ENCODE data around the gene LRRFIP1. TPM values are rescaled to one million over a fixed set of nuclear protein-coding genes. Genes with fewer than 3 reads are reported as not detected.

The LRRFIP1 gene
- total RNA-seq, 4 donors from 2014 or later: 98.5 to 147 (median 122) TPM

GRCh38 chr2:237708491-237708890, 81.1 kb downstream of the LRRFIP1 start:
- in situ Hi-C loops (cut with MboI; ENCODE audit: low pct_ligation_motif_present in 1 of 4, low pct_unique_long_range_greater_than_20kb in 1 of 4, low sequenced_read_pairs in 3 of 4) (no loop called here), intact Hi-C loops (cut with DNase I; ENCODE audit: low total_unique reads) (no loop called here)
- TF ChIP-seq EP300 (IDR thresholded peaks at IDR 0.05; ENCODE audit: low read depth) (no peak), POLR2AphosphoS5 (IDR thresholded peaks at IDR 0.05) (no peak), POLR2A (IDR thresholded peaks at IDR 0.05) (no peak), CTCF (IDR thresholded peaks at IDR 0.05) (no peak)
- Histone ChIP-seq H3K4me3 (no peak overlapping the region), H3K4me1 (peaks cover 28 to 42% (median 33%) of the 10 kb centered on the region in 4 donors), H3K36me3 (peaks cover 0 to 14% (median 0%) of the 10 kb centered on the region in 4 donors), H3K27ac (peak overlapping the region; percentile 97 to 100 (median 98)), H3K9me3 (no peaks in the 10 kb centered on the region), H3K27me3 (no peaks in the 10 kb centered on the region)
- no peak for DNase-seq
- 86 to 97% methylated on average over 7 to 27 of the region's 27 CpGs for WGBS, 2 donors (ENCODE audit: low coverage in 1 of 2)

GRCh38 chr2:237708961-237709360, 81.6 kb downstream of the LRRFIP1 start:
- Histone ChIP-seq H3K4me1 (peaks cover 23 to 42% (median 29%) of the 10 kb centered on the region in 4 donors), H3K4me3 (no peak overlapping the region), H3K27me3 (no peaks in the 10 kb centered on the region), H3K27ac (peak overlapping the region; percentile 97 to 100 (median 98)), H3K36me3 (peaks cover 0 to 14% (median 0%) of the 10 kb centered on the region in 4 donors), H3K9me3 (no peaks in the 10 kb centered on the region)
- intact Hi-C loops (cut with DNase I; ENCODE audit: low total_unique reads) (no loop called here), in situ Hi-C loops (cut with MboI; ENCODE audit: low pct_ligation_motif_present in 1 of 4, low pct_unique_long_range_greater_than_20kb in 1 of 4, low sequenced_read_pairs in 3 of 4) (no loop called here)
- TF ChIP-seq POLR2AphosphoS5 (IDR thresholded peaks at IDR 0.05): no peak
- TF ChIP-seq POLR2A (IDR thresholded peaks at IDR 0.05): no peak
- TF ChIP-seq CTCF (IDR thresholded peaks at IDR 0.05): no peak
- TF ChIP-seq EP300 (IDR thresholded peaks at IDR 0.05; ENCODE audit: low read depth): no peak
- DNase-seq: no peak
- 86 to 88% methylated on average over 5 to 6 of the region's 6 CpGs for WGBS, 2 donors (ENCODE audit: low coverage in 1 of 2)

- in situ Hi-C loops (cut with MboI; ENCODE audit: low pct_ligation_motif_present in 1 of 4, low pct_unique_long_range_greater_than_20kb in 1 of 4, low sequenced_read_pairs in 3 of 4): no loop called here
- 90 to 93% methylated on average over 2 to 28 of the region's 31 CpGs for WGBS, 2 donors (ENCODE audit: low coverage in 1 of 2)
- intact Hi-C loops (cut with DNase I; ENCODE audit: low total_unique reads): no loop called here
- TF ChIP-seq POLR2A (IDR thresholded peaks at IDR 0.05) (no peak), CTCF (IDR thresholded peaks at IDR 0.05) (no peak), EP300 (IDR thresholded peaks at IDR 0.05; ENCODE audit: low read depth) (no peak), POLR2AphosphoS5 (IDR thresholded peaks at IDR 0.05) (no peak)
- Histone ChIP-seq H3K9me3 (no peaks in the 10 kb centered on the region), H3K36me3 (peaks cover 0 to 14% (median 0%) of the 10 kb centered on the region in 4 donors), H3K4me3 (no peak overlapping the region), H3K4me1 (peaks cover 19 to 44% (median 37%) of the 10 kb centered on the region in 4 donors), H3K27ac (peak overlapping the region in 1 of 4 donors; percentile 14), H3K27me3 (no peaks in the 10 kb centered on the region)
- no peak for DNase-seq
These were observed 84.2 kb downstream of the LRRFIP1 start for GRCh38 chr2:237711458-237712150.

GRCh38 chr2:237712477-237713377, 85.3 kb downstream of the LRRFIP1 start:
- intact Hi-C loops (cut with DNase I; ENCODE audit: low total_unique reads): no loop called here
- TF ChIP-seq POLR2AphosphoS5 (IDR thresholded peaks at IDR 0.05): no peak
- TF ChIP-seq EP300 (IDR thresholded peaks at IDR 0.05; ENCODE audit: low read depth): no peak
- TF ChIP-seq CTCF (IDR thresholded peaks at IDR 0.05): no peak
- Histone ChIP-seq H3K4me1 (peaks cover 13 to 39% (median 31%) of the 10 kb centered on the region in 4 donors), H3K9me3 (no peaks in the 10 kb centered on the region), H3K36me3 (peaks cover 0 to 14% (median 0%) of the 10 kb centered on the region in 4 donors), H3K27me3 (no peaks in the 10 kb centered on the region), H3K4me3 (no peak overlapping the region), H3K27ac (peak overlapping the region in 2 of 4 donors; percentile 3 to 14)
- 94% methylated on average over 26 of the region's 26 CpGs; no CpG with 5 or more reads in 1 of the 2 donors for WGBS, 2 donors (ENCODE audit: low coverage in 1 of 2)
- in situ Hi-C loops (cut with MboI; ENCODE audit: low pct_ligation_motif_present in 1 of 4, low pct_unique_long_range_greater_than_20kb in 1 of 4, low sequenced_read_pairs in 3 of 4): no loop called here
- DNase-seq: no peak
